Gastrocnemius medialis (tissue), 4 donors: ENCODE measurements around the gene NAA16. TPM values are rescaled to one million over a fixed set of nuclear protein-coding genes. Genes with fewer than 3 reads are reported as not detected.

Source experiments
- ATAC-seq, 2 donors: fragments of 150-250 bp; one replicate each; pipeline ENCODE4 v1.9.1; 2016
- DNase-seq, 2 donors: peaks; one replicate each; pipeline ENCODE4 v3.0.0-alpha.2; 2019
- H3K27ac ChIP-seq, 4 donors: fragments of 200-600 bp; sonication (generic); 1 replicate in 1 of 4; 2 replicates in 3 of 4; pipeline ENCODE4 v1.5.1; 2016 to 2018; ENCODE audit warnings: mild to moderate bottlenecking in 2 of 4, moderate library complexity in 1 of 4
- H3K27me3 ChIP-seq, 3 donors: fragments of 200-600 bp; sonication (generic) in 2 of 3; 1 replicate in 1 of 3; 2 replicates in 2 of 3; pipeline versions ENCODE4 v1.5.1 to v1.6.0; 2016 to 2019; ENCODE audit warnings: mild to moderate bottlenecking in 1 of 3, moderate library complexity in 1 of 3
- H3K36me3 ChIP-seq, 2 donors: fragments of 200-600 bp; sonication (generic) in 1 of 2; one replicate each; pipeline ENCODE4 v1.5.1; 2017 to 2018
- H3K4me1 ChIP-seq, 2 donors: fragments of 200-600 bp; sonication (generic) in 1 of 2; one replicate each; pipeline ENCODE4 v1.5.1; 2016 to 2017; ENCODE audit warnings: mild to moderate bottlenecking in 2 of 2
- H3K4me3 ChIP-seq, 4 donors: fragments of 200-600 bp; sonication (generic) in 3 of 4; 1 replicate in 1 of 4; 2 replicates in 3 of 4; pipeline ENCODE4 v1.5.1; 2016 to 2019; ENCODE audit warnings: mild to moderate bottlenecking in 2 of 4
- H3K9me3 ChIP-seq, 3 donors: fragments of 200-600 bp; sonication (generic) in 2 of 3; 1 replicate in 1 of 3; 2 replicates in 2 of 3; pipeline ENCODE4 v1.5.1; 2016 to 2019
- CTCF ChIP-seq, 5 experiments: fragments of 450-650 bp in 3 of 5; fragments of 200-600 bp in 2 of 5; sonication (generic) in 2 of 5; IDR thresholded peaks in 4 of 5; conservative IDR thresholded peaks in 1 of 5; 1 replicate in 4 of 5; 2 replicates in 1 of 5; pipeline ENCODE4 v1.5.1; 2016 to 2019; ENCODE audit warnings: antibody characterized with exemption in 5 of 5, mild to moderate bottlenecking in 3 of 5, moderate library complexity in 3 of 5
- POLR2A ChIP-seq, 2 donors: fragments of 450-650 bp; IDR thresholded peaks; one replicate each; pipeline ENCODE4 v1.6.1; 2017; ENCODE audit warnings: antibody characterized with exemption in 2 of 2, mild to moderate bottlenecking in 2 of 2, moderate library complexity in 2 of 2
- in situ Hi-C, 4 donors: fragments of 200-750 bp; cut with MboI; loops; one replicate each; pipeline versions ENCODE4 v1.15.0 to v1.8.0; 2017; ENCODE audit warnings: low sequenced_read_pairs in 4 of 4
- intact Hi-C: fragments of 100-400 bp; cut with DNase I; formaldehyde crosslinking; loops from one replicate; pipeline ENCODE4 v1.15.1; 2023; ENCODE audit warnings: low total_unique reads
- total RNA-seq, 4 donors: library from RNA; depleted of rRNA; stranded (reverse); fragments of >200 nt; gene quantifications; one replicate each; pipeline versions ENCODE4 v1.1.0 to v1.2.3, GENCODE V29; 2016

Gene NAA16
- total RNA-seq, 4 donors from 2014 or later: 8.2 to 30.5 (median 11.6) TPM

DNA sequence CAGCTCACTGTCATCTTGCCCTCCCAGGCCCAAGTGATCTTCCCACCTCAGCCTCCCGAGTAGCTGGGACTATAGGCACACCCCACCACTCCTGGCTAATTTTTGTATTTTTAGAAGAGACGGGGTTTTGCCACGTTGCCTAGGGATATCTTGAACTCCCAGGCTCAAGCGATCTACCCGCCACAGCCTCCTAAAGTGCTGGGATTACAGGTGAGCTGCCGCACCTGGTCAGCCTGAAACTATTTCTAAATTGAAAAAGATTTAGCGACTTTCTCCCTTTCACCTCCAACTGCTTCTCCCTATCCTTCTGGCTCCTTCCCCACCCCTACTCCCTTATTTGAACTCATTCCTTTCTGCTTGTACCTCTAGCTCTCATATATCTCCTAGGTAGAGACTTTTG is 19.8 kb upstream of the NAA16 start:
- Histone ChIP-seq H3K27ac (no peak overlapping the region), H3K4me1 (no peaks in the 10 kb centered on the region), H3K4me3 (no peak overlapping the region), H3K9me3 (peaks cover 0 to 4% (median 0%) of the 10 kb centered on the region in 3 donors), H3K36me3 (no peaks in the 10 kb centered on the region), H3K27me3 (no peaks in the 10 kb centered on the region)
- DNase-seq: no peak
- in situ Hi-C loops: no loop called here
- intact Hi-C loops: no loop called here
- no peak for ATAC-seq
- TF ChIP-seq CTCF (IDR thresholded peaks at IDR 0.05 in 4 of 5, conservative IDR thresholded peaks at IDR 0.05 in 1 of 5): no peak
- no peak for TF ChIP-seq POLR2A (IDR thresholded peaks at IDR 0.05)

GRCh38 chr13:41293272-41293671 is 17.8 kb upstream of the NAA16 start:
- Histone ChIP-seq H3K27me3 (no peaks in the 10 kb centered on the region), H3K36me3 (no peaks in the 10 kb centered on the region), H3K27ac (no peak overlapping the region), H3K9me3 (peaks cover 0 to 4% (median 0%) of the 10 kb centered on the region in 3 donors), H3K4me3 (no peak overlapping the region), H3K4me1 (no peaks in the 10 kb centered on the region)
- in situ Hi-C loops (no loop called here), intact Hi-C loops (no loop called here)
- no peak for TF ChIP-seq POLR2A (IDR thresholded peaks at IDR 0.05)
- TF ChIP-seq CTCF (IDR thresholded peaks at IDR 0.05 in 4 of 5, conservative IDR thresholded peaks at IDR 0.05 in 1 of 5): no peak
- no peak for ATAC-seq
- DNase-seq: no peak

DNA sequence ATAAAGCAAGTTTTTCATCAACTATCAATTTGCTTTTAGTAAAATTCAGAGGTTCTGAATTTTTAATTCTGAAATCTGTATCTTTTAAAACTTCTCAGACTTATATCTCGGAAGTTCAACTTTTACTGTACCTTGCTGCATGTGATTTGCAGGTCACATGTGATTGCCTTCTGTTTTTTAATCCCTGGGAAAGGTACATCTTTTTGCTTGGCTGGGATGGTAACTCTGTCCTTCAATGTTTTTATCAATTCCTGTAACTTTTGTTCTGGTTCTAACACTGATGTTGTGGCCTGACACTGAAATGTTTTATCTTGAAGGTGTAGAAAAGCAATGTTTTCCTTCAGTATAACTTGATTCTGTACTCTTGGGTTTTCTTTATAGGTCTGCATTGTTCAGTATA is 16.2 kb upstream of the NAA16 start:
- in situ Hi-C loops: no loop called here
- ATAC-seq (no peak), DNase-seq (no peak)
- no peaks in the 10 kb centered on the region for H3K27me3 ChIP-seq
- no peak overlapping the region for H3K4me3 ChIP-seq
- intact Hi-C loops: no loop called here
- peaks cover 0 to 4% (median 0%) of the 10 kb centered on the region in 3 donors for H3K9me3 ChIP-seq
- no peak for TF ChIP-seq POLR2A (IDR thresholded peaks at IDR 0.05)
- no peak for TF ChIP-seq CTCF (IDR thresholded peaks at IDR 0.05 in 4 of 5, conservative IDR thresholded peaks at IDR 0.05 in 1 of 5)
- no peak overlapping the region for H3K27ac ChIP-seq
- no peaks in the 10 kb centered on the region for H3K4me1 ChIP-seq
- no peaks in the 10 kb centered on the region for H3K36me3 ChIP-seq

DNA sequence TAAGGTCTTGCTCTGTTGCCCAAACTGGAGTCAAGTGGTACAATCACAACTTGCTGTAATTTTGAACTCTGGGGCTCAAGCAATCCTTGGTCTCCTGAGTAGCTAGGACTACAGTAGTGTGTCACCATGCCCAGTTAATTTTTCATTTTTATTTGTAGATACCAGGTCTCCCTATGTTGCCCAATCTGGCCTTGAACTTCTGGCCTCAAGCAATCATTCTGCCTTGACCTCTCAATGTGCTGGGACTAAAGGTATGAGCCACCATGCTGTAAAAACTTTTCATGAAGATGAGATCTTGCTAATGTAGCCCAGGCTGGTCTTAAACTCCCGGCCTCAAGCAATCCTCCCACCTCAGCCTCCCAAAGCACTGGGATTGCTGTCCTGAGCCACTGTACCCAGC is 15.1 kb upstream of the NAA16 start:
- Histone ChIP-seq H3K4me1 (no peaks in the 10 kb centered on the region), H3K36me3 (no peaks in the 10 kb centered on the region), H3K4me3 (no peak overlapping the region), H3K27ac (no peak overlapping the region), H3K9me3 (peaks cover 0 to 4% (median 0%) of the 10 kb centered on the region in 3 donors), H3K27me3 (no peaks in the 10 kb centered on the region)
- intact Hi-C loops (no loop called here), in situ Hi-C loops (no loop called here)
- ATAC-seq (no peak), DNase-seq (no peak)
- TF ChIP-seq POLR2A (IDR thresholded peaks at IDR 0.05) (no peak), CTCF (IDR thresholded peaks at IDR 0.05 in 4 of 5, conservative IDR thresholded peaks at IDR 0.05 in 1 of 5) (no peak)
